Measurements from ENCODE around the gene TMEM209. TPM values are rescaled to one million over a fixed set of nuclear protein-coding genes. Genes with fewer than 3 reads are reported as not detected.
"Not testable (repeated sequence)": the region's sequence is repeated elsewhere in the genome, so short reads cannot be mapped to it uniquely, and the experiment has no call there.

The TMEM209 gene
- total RNA-seq, 1 donor from 2014 or later: 21.7 TPM

GRCh38 chr7:130187360-130187759, 17.8 kb downstream of the TMEM209 start:
- TF ChIP-seq CTCF (IDR thresholded peaks at IDR 0.05): no peak
- Histone ChIP-seq H3K27me3 (ENCODE audit: low read depth) (no peaks in the 10 kb centered on the region), H3K4me1 (no peaks in the 10 kb centered on the region), H3K27ac (no peak overlapping the region), H3K4me3 (no peak overlapping the region), H3K36me3 (peaks cover 64% of the 10 kb centered on the region), H3K9me3 (no peaks in the 10 kb centered on the region)
- DNase-seq (no peak), ATAC-seq (no peak)
- intact Hi-C loops (cut with DNase I): no loop called here

- H3K4me3 ChIP-seq; H3K4me1 ChIP-seq; intact Hi-C loops (cut with DNase I); H3K27ac ChIP-seq; H3K9me3 ChIP-seq; DNase-seq; ATAC-seq; H3K27me3 ChIP-seq (ENCODE audit: low read depth): not testable (repeated sequence)
- peaks cover 61% of the 10 kb centered on the region for H3K36me3 ChIP-seq
These were observed 20.9 kb downstream of the TMEM209 start for GRCh38 chr7:130184349-130184748.

- H3K4me1 ChIP-seq: no peaks in the 10 kb centered on the region
- no peak for ATAC-seq
- no peaks in the 10 kb centered on the region for H3K27me3 ChIP-seq (ENCODE audit: low read depth)
- peaks cover 61% of the 10 kb centered on the region for H3K36me3 ChIP-seq
- no peak overlapping the region for H3K27ac ChIP-seq
- no peak for TF ChIP-seq CTCF (IDR thresholded peaks at IDR 0.05)
- intact Hi-C loops (cut with DNase I): no loop called here
- DNase-seq: no peak
- H3K9me3 ChIP-seq: no peaks in the 10 kb centered on the region
- H3K4me3 ChIP-seq: no peak overlapping the region
These were observed 22.2 kb downstream of the TMEM209 start for GRCh38 chr7:130182990-130183389.

- ATAC-seq: no peak
- no peak for TF ChIP-seq CTCF (IDR thresholded peaks at IDR 0.05)
These were observed 24.0 kb downstream of the TMEM209 start for GRCh38 chr7:130181263-130181605.

GRCh38 chr7:130180571-130181262, 24.5 kb downstream of the TMEM209 start:
- no peaks in the 10 kb centered on the region for H3K27me3 ChIP-seq (ENCODE audit: low read depth)
- no peak for DNase-seq
- intact Hi-C loops (cut with DNase I): no loop called here
- ATAC-seq: no peak
- H3K4me3 ChIP-seq: no peak overlapping the region
- no peaks in the 10 kb centered on the region for H3K4me1 ChIP-seq
- TF ChIP-seq CTCF (IDR thresholded peaks at IDR 0.05): no peak
- no peak overlapping the region for H3K27ac ChIP-seq
- H3K36me3 ChIP-seq: peaks cover 75% of the 10 kb centered on the region
- no peaks in the 10 kb centered on the region for H3K9me3 ChIP-seq

More at GRCh38 chr7:130181263-130181605, 24.0 kb downstream of the TMEM209 start:
- H3K27ac ChIP-seq: no peak overlapping the region
- no peaks in the 10 kb centered on the region for H3K9me3 ChIP-seq
- peaks cover 73% of the 10 kb centered on the region for H3K36me3 ChIP-seq
- no peaks in the 10 kb centered on the region for H3K4me1 ChIP-seq
- no peak for DNase-seq
- intact Hi-C loops (cut with DNase I): no loop called here
- no peak overlapping the region for H3K4me3 ChIP-seq
- H3K27me3 ChIP-seq (ENCODE audit: low read depth): no peaks in the 10 kb centered on the region

- Histone ChIP-seq H3K27me3 (ENCODE audit: low read depth) (no peaks in the 10 kb centered on the region), H3K27ac (no peak overlapping the region), H3K9me3 (no peaks in the 10 kb centered on the region), H3K4me3 (no peak overlapping the region), H3K4me1 (no peaks in the 10 kb centered on the region), H3K36me3 (peaks cover 78% of the 10 kb centered on the region)
- intact Hi-C loops (cut with DNase I): no loop called here
- no peak for TF ChIP-seq CTCF (IDR thresholded peaks at IDR 0.05)
- ATAC-seq: no peak
- DNase-seq: no peak
These were observed 25.6 kb downstream of the TMEM209 start for GRCh38 chr7:130179631-130180030.

Data from lower lobe of right lung (tissue), 2 donors.